ENCODE measurements around the gene CCDC33. TPM values are rescaled to one million over a fixed set of nuclear protein-coding genes. Genes with fewer than 3 reads are reported as not detected.

Gene CCDC33
- total and polyA plus RNA-seq, 2 donors (not counting 1 experiment from before 2014, with no cell fraction given), result not detected

GRCh38 chr15:74278207-74278606, 42.1 kb downstream of the CCDC33 start:
- ATAC-seq (ENCODE audit: low read depth) (no peak), DNase-seq (no peak)
- no peak overlapping the region for H2AFZ ChIP-seq (ENCODE audit: insufficient read depth, low read depth, low read length, poor library complexity, severe bottlenecking)
- no peaks in the 10 kb centered on the region for H4K20me1 ChIP-seq (ENCODE audit: control insufficient read depth, insufficient read depth, low read length, poor library complexity, severe bottlenecking)
- H3K4me1 ChIP-seq (ENCODE audit: control insufficient read depth in 2 of 2, insufficient read depth in 2 of 2, low read length in 2 of 2), result no peaks in the 10 kb centered on the region
- no peak overlapping the region for H3K9ac ChIP-seq (ENCODE audit: low read length)
- no peaks in the 10 kb centered on the region for H3K9me3 ChIP-seq (ENCODE audit: control extremely low read depth in 1 of 3, control insufficient read depth in 2 of 3, insufficient read depth in 1 of 3, low read length in 2 of 3)
- intact Hi-C loops (cut with micrococcal nuclease), result no loop called here
- ChIA-PET CTCF (no interaction called here), POLR2A (no interaction called here)
- no peaks in the 10 kb centered on the region for H3K79me2 ChIP-seq (ENCODE audit: control insufficient read depth, insufficient read depth, low read length)
- no peak for TF ChIP-seq CTCF (IDR thresholded peaks at IDR 0.05)
- TF ChIP-seq EZH2 (IDR thresholded peaks at IDR 0.05; ENCODE audit: borderline replicate concordance, insufficient read depth, low read depth, low read length, poor library complexity, severe bottlenecking), result no peak
- H3K27ac Mint-ChIP-seq, result no peak overlapping the region
- no peak overlapping the region for H3K4me3 ChIP-seq (ENCODE audit: control extremely low read depth in 1 of 5, extremely low read depth in 1 of 5, insufficient read depth in 1 of 5, low read depth in 2 of 5, low read length in 4 of 5)
- no peak overlapping the region for H3K4me2 ChIP-seq (replicated peaks; ENCODE audit: low read depth, low read length, poor library complexity, severe bottlenecking)
- peaks cover 26% of the 10 kb centered on the region for H3K27me3 Mint-ChIP-seq
- no peaks in the 10 kb centered on the region for H3K36me3 ChIP-seq (replicated peaks in 1 of 2; ENCODE audit: control extremely low read depth in 1 of 2, control insufficient read depth in 1 of 2, extremely low read depth in 1 of 2, insufficient read depth in 2 of 2, low read length in 1 of 2)
- H3K4me3 Mint-ChIP-seq, result no peak overlapping the region
- H3K27ac ChIP-seq (ENCODE audit: low read length in 2 of 2), result no peak overlapping the region
- peaks cover 0 to 19% (median 2%) of the 10 kb centered on the region in 4 experiments for H3K27me3 ChIP-seq (replicated peaks in 1 of 4; ENCODE audit: control extremely low read depth in 1 of 4, control insufficient read depth in 3 of 4, insufficient read depth in 4 of 4, low read length in 3 of 4)
- H3K9me3 Mint-ChIP-seq (ENCODE audit: insufficient read depth), result no peaks in the 10 kb centered on the region
- 75% methylated on average over 8 of the region's 8 CpGs for WGBS (ENCODE audit: insufficient coverage)
- no peaks in the 10 kb centered on the region for H3K4me1 Mint-ChIP-seq

- Histone ChIP-seq H3K79me2 (ENCODE audit: control insufficient read depth, insufficient read depth, low read length) (no peaks in the 10 kb centered on the region), H3K9ac (ENCODE audit: low read length) (no peak overlapping the region), H3K27ac (ENCODE audit: low read length in 2 of 2) (no peak overlapping the region), H3K4me1 (ENCODE audit: control insufficient read depth in 2 of 2, insufficient read depth in 2 of 2, low read length in 2 of 2) (no peaks in the 10 kb centered on the region), H3K27me3 (replicated peaks in 1 of 4; ENCODE audit: control extremely low read depth in 1 of 4, control insufficient read depth in 3 of 4, insufficient read depth in 4 of 4, low read length in 3 of 4) (peaks cover 0 to 16% (median 2%) of the 10 kb centered on the region in 4 experiments), H3K9me3 (ENCODE audit: control extremely low read depth in 1 of 3, control insufficient read depth in 2 of 3, insufficient read depth in 1 of 3, low read length in 2 of 3) (no peaks in the 10 kb centered on the region), H3K36me3 (replicated peaks in 1 of 2; ENCODE audit: control extremely low read depth in 1 of 2, control insufficient read depth in 1 of 2, extremely low read depth in 1 of 2, insufficient read depth in 2 of 2, low read length in 1 of 2) (no peaks in the 10 kb centered on the region), H3K4me2 (replicated peaks; ENCODE audit: low read depth, low read length, poor library complexity, severe bottlenecking) (no peak overlapping the region), H3K4me3 (ENCODE audit: control extremely low read depth in 1 of 5, extremely low read depth in 1 of 5, insufficient read depth in 1 of 5, low read depth in 2 of 5, low read length in 4 of 5) (no peak overlapping the region), H4K20me1 (ENCODE audit: control insufficient read depth, insufficient read depth, low read length, poor library complexity, severe bottlenecking) (no peaks in the 10 kb centered on the region), H2AFZ (ENCODE audit: insufficient read depth, low read depth, low read length, poor library complexity, severe bottlenecking) (no peak overlapping the region)
- CTCF ChIA-PET, result no interaction called here
- ATAC-seq (ENCODE audit: low read depth) (no peak), DNase-seq (no peak)
- Mint-ChIP-seq H3K9me3 (ENCODE audit: insufficient read depth) (no peaks in the 10 kb centered on the region), H3K27ac (no peak overlapping the region), H3K4me3 (no peak overlapping the region), H3K4me1 (no peaks in the 10 kb centered on the region), H3K27me3 (peaks cover 36% of the 10 kb centered on the region)
- intact Hi-C loops (cut with micrococcal nuclease), result no loop called here
- TF ChIP-seq EZH2 (IDR thresholded peaks at IDR 0.05; ENCODE audit: borderline replicate concordance, insufficient read depth, low read depth, low read length, poor library complexity, severe bottlenecking) (no peak), CTCF (IDR thresholded peaks at IDR 0.05) (no peak)
- POLR2A ChIA-PET, result no interaction called here
- 71% methylated on average over 4 of the region's 8 CpGs for WGBS (ENCODE audit: insufficient coverage)
Measured at GRCh38 chr15:74281147-74282133, 45.3 kb downstream of the CCDC33 start.
